Measurements from ENCODE around the gene SGK1. TPM values are rescaled to one million over a fixed set of nuclear protein-coding genes. Genes with fewer than 3 reads are reported as not detected.

Gene SGK1
- polyA plus RNA-seq, 1 of the 3 experiments (the other 2 are of a cell fraction): 440 TPM

DNA sequence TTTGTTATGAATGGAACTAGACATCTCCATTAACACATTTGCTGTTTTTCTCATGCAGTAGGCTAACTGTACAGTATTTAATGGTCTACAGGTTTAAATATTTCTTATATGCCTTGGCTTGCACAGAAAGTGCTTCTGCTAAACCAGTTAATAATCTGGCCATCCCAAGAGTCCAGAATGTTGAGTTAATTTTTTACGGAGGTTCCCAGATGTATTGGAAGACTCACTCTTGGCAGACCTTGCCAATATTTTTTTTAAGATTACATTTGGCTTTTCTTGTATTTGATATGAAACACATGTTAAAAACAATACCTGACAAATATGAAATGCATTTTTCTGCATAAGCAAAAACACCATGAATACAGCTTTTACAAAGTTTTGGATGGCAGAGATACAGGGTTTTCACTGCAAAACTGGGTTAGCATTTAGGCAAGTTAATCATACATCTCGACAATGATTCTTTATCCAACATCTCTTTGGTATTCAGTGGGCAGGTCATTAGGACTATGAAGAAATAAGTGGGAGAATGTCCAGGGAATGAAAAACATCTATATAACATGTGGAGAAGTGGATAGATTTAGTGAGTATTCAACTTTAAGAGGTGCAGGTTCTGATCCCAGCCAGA is 94.0 kb downstream of the SGK1 start:
- TF ChIP-seq TCF12 (IDR thresholded peaks at IDR 0.05) (0 out of 2 replicates have a peak, but pooled peaks have one; percentile 17), CHD2 (IDR thresholded peaks at IDR 0.05; ENCODE audit: low read length, partially characterized antibody) (no peak)
- H3K4me1 ChIP-seq (ENCODE audit: control insufficient read depth in 1 of 2, insufficient read depth in 2 of 2, low read depth in 1 of 2, low read length in 1 of 2): no peaks in the 10 kb centered on the region
- DNase-seq: no peak
- CTCF ChIA-PET: no interaction called here
- H3K4me2 ChIP-seq: no peak overlapping the region
- H4K20me1 ChIP-seq (ENCODE audit: insufficient read depth): no peaks in the 10 kb centered on the region
- H3K9me2 ChIP-seq: no peaks in the 10 kb centered on the region
- H3K4me3 ChIP-seq (ENCODE audit: low read depth in 2 of 2, low read length in 1 of 2): no peak overlapping the region
- H3K9me3 ChIP-seq: no peaks in the 10 kb centered on the region
- H3K9ac ChIP-seq: no peak overlapping the region
- POLR2A ChIA-PET: no interaction called here
- no peaks in the 10 kb centered on the region for H3K79me2 ChIP-seq (ENCODE audit: insufficient read depth)
- H2AFZ ChIP-seq (ENCODE audit: low read depth): no peak overlapping the region
- no peaks in the 10 kb centered on the region for H3F3A ChIP-seq (replicated peaks; ENCODE audit: insufficient read depth)
- no peak overlapping the region for H3K27ac ChIP-seq (ENCODE audit: low read depth in 2 of 2, low read length in 1 of 2)
- 52% methylated on average over 2 of the region's 2 CpGs for WGBS (ENCODE audit: low lambda C conversion rate)
- H3K27me3 ChIP-seq (ENCODE audit: insufficient read depth): no peaks in the 10 kb centered on the region
- H3K36me3 ChIP-seq (replicated peaks in 1 of 2; ENCODE audit: control insufficient read depth in 1 of 2, insufficient read depth in 2 of 2, low read length in 1 of 2): no peaks in the 10 kb centered on the region

DNA sequence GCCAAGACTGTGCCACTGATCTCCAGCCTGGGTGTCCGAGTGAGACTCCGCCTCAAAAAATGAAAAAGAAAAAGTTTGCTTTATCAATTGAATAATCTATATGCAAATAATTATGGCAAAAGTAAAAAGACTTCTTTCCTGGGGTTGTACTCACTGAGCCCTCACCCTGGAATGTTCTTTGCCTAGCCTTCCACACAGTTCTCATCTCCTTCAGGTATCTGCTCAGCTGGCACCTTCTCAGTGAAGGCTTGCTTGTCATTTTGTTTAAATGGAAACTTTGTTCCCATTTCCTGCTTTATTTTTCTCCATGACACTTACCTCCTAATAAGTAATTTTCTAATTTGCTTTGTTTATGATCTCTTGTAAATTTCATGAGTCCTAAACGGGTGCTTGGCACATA is 96.7 kb downstream of the SGK1 start:
- no peak for DNase-seq
- Histone ChIP-seq H3K4me3 (ENCODE audit: low read depth in 2 of 2, low read length in 1 of 2) (no peak overlapping the region), H2AFZ (ENCODE audit: low read depth) (no peak overlapping the region), H4K20me1 (ENCODE audit: insufficient read depth) (no peaks in the 10 kb centered on the region), H3K4me2 (no peak overlapping the region), H3K36me3 (replicated peaks in 1 of 2; ENCODE audit: control insufficient read depth in 1 of 2, insufficient read depth in 2 of 2, low read length in 1 of 2) (no peaks in the 10 kb centered on the region), H3K4me1 (ENCODE audit: control insufficient read depth in 1 of 2, insufficient read depth in 2 of 2, low read depth in 1 of 2, low read length in 1 of 2) (no peaks in the 10 kb centered on the region), H3K27me3 (ENCODE audit: insufficient read depth) (no peaks in the 10 kb centered on the region), H3K9me3 (no peaks in the 10 kb centered on the region), H3K79me2 (ENCODE audit: insufficient read depth) (no peaks in the 10 kb centered on the region), H3K9ac (no peak overlapping the region), H3K27ac (ENCODE audit: low read depth in 2 of 2, low read length in 1 of 2) (no peak overlapping the region), H3K9me2 (no peaks in the 10 kb centered on the region), H3F3A (replicated peaks; ENCODE audit: insufficient read depth) (no peaks in the 10 kb centered on the region)
- ChIA-PET CTCF (no interaction called here), POLR2A (no interaction called here)
- WGBS (ENCODE audit: low lambda C conversion rate): 95% methylated on average over 3 of the region's 3 CpGs
- TF ChIP-seq FOXM1 (IDR thresholded peaks at IDR 0.05; ENCODE audit: low read depth) (no peak), NFIC (IDR thresholded peaks at IDR 0.05; ENCODE audit: borderline replicate concordance) (no peak), TEAD4 (IDR thresholded peaks at IDR 0.05; ENCODE audit: borderline replicate concordance, insufficient read depth) (no peak), FOSL2 (IDR thresholded peaks at IDR 0.05; ENCODE audit: borderline replicate concordance, low read depth) (no peak), TCF12 (IDR thresholded peaks at IDR 0.05) (no peak), RAD21 (IDR thresholded peaks at IDR 0.05; ENCODE audit: low read length) (no peak), RFX5 (IDR thresholded peaks at IDR 0.05; ENCODE audit: low read length) (no peak), IRF3 (IDR thresholded peaks at IDR 0.05; ENCODE audit: low read depth, low read length) (no peak), EP300 (IDR thresholded peaks at IDR 0.05; ENCODE audit: borderline replicate concordance in 1 of 2, low read depth in 1 of 2, low read length in 1 of 2) (no peak), RCOR1 (IDR thresholded peaks at IDR 0.05; ENCODE audit: low read length) (no peak)
- TF ChIP-seq, protein P1, sequence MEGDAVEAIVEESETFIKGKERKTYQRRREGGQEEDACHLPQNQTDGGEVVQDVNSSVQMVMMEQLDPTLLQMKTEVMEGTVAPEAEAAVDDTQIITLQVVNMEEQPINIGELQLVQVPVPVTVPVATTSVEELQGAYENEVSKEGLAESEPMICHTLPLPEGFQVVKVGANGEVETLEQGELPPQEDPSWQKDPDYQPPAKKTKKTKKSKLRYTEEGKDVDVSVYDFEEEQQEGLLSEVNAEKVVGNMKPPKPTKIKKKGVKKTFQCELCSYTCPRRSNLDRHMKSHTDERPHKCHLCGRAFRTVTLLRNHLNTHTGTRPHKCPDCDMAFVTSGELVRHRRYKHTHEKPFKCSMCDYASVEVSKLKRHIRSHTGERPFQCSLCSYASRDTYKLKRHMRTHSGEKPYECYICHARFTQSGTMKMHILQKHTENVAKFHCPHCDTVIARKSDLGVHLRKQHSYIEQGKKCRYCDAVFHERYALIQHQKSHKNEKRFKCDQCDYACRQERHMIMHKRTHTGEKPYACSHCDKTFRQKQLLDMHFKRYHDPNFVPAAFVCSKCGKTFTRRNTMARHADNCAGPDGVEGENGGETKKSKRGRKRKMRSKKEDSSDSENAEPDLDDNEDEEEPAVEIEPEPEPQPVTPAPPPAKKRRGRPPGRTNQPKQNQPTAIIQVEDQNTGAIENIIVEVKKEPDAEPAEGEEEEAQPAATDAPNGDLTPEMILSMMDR (IDR thresholded peaks at IDR 0.05): no peak
- TF ChIP-seq, protein P2, sequence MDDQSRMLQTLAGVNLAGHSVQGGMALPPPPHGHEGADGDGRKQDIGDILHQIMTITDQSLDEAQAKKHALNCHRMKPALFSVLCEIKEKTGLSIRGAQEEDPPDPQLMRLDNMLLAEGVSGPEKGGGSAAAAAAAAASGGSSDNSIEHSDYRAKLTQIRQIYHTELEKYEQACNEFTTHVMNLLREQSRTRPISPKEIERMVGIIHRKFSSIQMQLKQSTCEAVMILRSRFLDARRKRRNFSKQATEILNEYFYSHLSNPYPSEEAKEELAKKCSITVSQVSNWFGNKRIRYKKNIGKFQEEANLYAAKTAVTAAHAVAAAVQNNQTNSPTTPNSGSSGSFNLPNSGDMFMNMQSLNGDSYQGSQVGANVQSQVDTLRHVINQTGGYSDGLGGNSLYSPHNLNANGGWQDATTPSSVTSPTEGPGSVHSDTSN (IDR thresholded peaks at IDR 0.05): no peak
- TF ChIP-seq, protein P3, sequence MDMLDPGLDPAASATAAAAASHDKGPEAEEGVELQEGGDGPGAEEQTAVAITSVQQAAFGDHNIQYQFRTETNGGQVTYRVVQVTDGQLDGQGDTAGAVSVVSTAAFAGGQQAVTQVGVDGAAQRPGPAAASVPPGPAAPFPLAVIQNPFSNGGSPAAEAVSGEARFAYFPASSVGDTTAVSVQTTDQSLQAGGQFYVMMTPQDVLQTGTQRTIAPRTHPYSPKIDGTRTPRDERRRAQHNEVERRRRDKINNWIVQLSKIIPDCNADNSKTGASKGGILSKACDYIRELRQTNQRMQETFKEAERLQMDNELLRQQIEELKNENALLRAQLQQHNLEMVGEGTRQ (IDR thresholded peaks at IDR 0.05; ENCODE audit: borderline replicate concordance, low read depth, low read length): no peak
- TF ChIP-seq, protein P4, sequence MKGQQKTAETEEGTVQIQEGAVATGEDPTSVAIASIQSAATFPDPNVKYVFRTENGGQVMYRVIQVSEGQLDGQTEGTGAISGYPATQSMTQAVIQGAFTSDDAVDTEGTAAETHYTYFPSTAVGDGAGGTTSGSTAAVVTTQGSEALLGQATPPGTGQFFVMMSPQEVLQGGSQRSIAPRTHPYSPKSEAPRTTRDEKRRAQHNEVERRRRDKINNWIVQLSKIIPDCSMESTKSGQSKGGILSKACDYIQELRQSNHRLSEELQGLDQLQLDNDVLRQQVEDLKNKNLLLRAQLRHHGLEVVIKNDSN (IDR thresholded peaks at IDR 0.05; ENCODE audit: borderline replicate concordance, low read depth): no peak
- TF ChIP-seq, protein P5, sequence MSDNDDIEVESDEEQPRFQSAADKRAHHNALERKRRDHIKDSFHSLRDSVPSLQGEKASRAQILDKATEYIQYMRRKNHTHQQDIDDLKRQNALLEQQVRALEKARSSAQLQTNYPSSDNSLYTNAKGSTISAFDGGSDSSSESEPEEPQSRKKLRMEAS (IDR thresholded peaks at IDR 0.05; ENCODE audit: low read depth): no peak

Measured in SK-N-SH (cell line).